ENCODE data around the gene MAPK8.

- TF ChIP-seq ZNF639 (tag by site-specific recombination; IDR thresholded peaks at IDR 0.05) = no peak
- TF ChIP-seq ZNF24 (tag by site-specific recombination; IDR thresholded peaks at IDR 0.05) = no peak
- no peak for TF ChIP-seq CTCF (tag by site-specific recombination; IDR thresholded peaks at IDR 0.05)
- TF ChIP-seq MZF1 (tag by site-specific recombination; IDR thresholded peaks at IDR 0.05; ENCODE audit: borderline replicate concordance) = no peak
- TF ChIP-seq MEIS1 (CRISPR knock-in tag; IDR thresholded peaks at IDR 0.05; ENCODE audit: borderline replicate concordance) = no peak
- no peak for TF ChIP-seq YY1 (tag by site-specific recombination; IDR thresholded peaks at IDR 0.05)
- TF ChIP-seq PRDM1 (tag by site-specific recombination; IDR thresholded peaks at IDR 0.05) = no peak
- TF ChIP-seq ZNF704 (tag by site-specific recombination; IDR thresholded peaks at IDR 0.05) = no peak
- no peak for TF ChIP-seq PRDM4 (tag by site-specific recombination; IDR thresholded peaks at IDR 0.05)
- TF ChIP-seq ZNF830 (tag by site-specific recombination; IDR thresholded peaks at IDR 0.05; ENCODE audit: low read depth) = no peak
- no peak for TF ChIP-seq RBAK (tag by site-specific recombination; IDR thresholded peaks at IDR 0.05)
- TF ChIP-seq ZNF768 (tag by site-specific recombination; IDR thresholded peaks at IDR 0.05) = no peak
- no peak for TF ChIP-seq ATF2 (tag by site-specific recombination; IDR thresholded peaks at IDR 0.05; ENCODE audit: low read depth)
Observed at GRCh38 chr10:48473704-48474103, 167.2 kb downstream of the MAPK8 start.

Data from HEK293 (cell line).